Activated naive CD8-positive, alpha-beta T cell treated with anti-CD3 and anti-CD28 coated beads, Interleukin-2, amount 50 U/mL, for 16 hours (primary cell): ENCODE data around the gene GFPT1.
"Not testable (repeated sequence)": the region's sequence is repeated elsewhere in the genome, so short reads cannot be mapped to it uniquely, and the experiment has no call there.

ENCODE experiments used
- DNase-seq: peaks from one replicate; pipeline ENCODE4 v3.0.0-alpha.2; 2020; ENCODE audit warnings: low read depth, low spot score

The GFPT1 gene

GRCh38 chr2:69386789-69387734 is at the start of gene GFPT1:
TSS of gene GFPT1 (minus strand) at chr2:69387227. CDS start at chr2:69387071, 156 bp downstream.
- DNase-seq: peak; percentile 81

- DNase-seq: no peak
Measured at GRCh38 chr2:69436596-69436937, 49.5 kb upstream of the GFPT1 start.

GRCh38 chr2:69434753-69435152 is 47.7 kb upstream of the GFPT1 start:
- DNase-seq: no peak

- no peak for DNase-seq
Measured at GRCh38 chr2:69429491-69430183, 42.6 kb upstream of the GFPT1 start.

- DNase-seq: no peak
Measured at GRCh38 chr2:69428981-69429380, 42.0 kb upstream of the GFPT1 start.

- no peak for DNase-seq
Measured at GRCh38 chr2:69424419-69424818, 37.4 kb upstream of the GFPT1 start.

- no peak for DNase-seq
Measured at GRCh38 chr2:69422198-69422597, 35.2 kb upstream of the GFPT1 start.

- not testable (repeated sequence) for DNase-seq
Measured at GRCh38 chr2:69419111-69419510, 32.1 kb upstream of the GFPT1 start.

GRCh38 chr2:69416147-69416546 is 29.1 kb upstream of the GFPT1 start:
- no peak for DNase-seq

GRCh38 chr2:69411120-69411519 is 24.1 kb upstream of the GFPT1 start:
- DNase-seq: no peak

- no peak for DNase-seq
Measured at GRCh38 chr2:69405306-69405705, 18.3 kb upstream of the GFPT1 start.

GRCh38 chr2:69400121-69400520 is 13.1 kb upstream of the GFPT1 start:
- no peak for DNase-seq

- no peak for DNase-seq
Measured at GRCh38 chr2:69397234-69397633, 10.2 kb upstream of the GFPT1 start.

- no peak for DNase-seq
Measured at GRCh38 chr2:69395866-69396265, 8.8 kb upstream of the GFPT1 start.

- DNase-seq: no peak
Measured at GRCh38 chr2:69393963-69394362, 6.9 kb upstream of the GFPT1 start.

GRCh38 chr2:69390471-69390870 is 3.4 kb upstream of the GFPT1 start:
- DNase-seq: no peak

GRCh38 chr2:69390001-69390400 is 3.0 kb upstream of the GFPT1 start:
- no peak for DNase-seq

- no peak for DNase-seq
Measured at GRCh38 chr2:69389271-69389670, 2.2 kb upstream of the GFPT1 start.

- DNase-seq: no peak
Measured at GRCh38 chr2:69387770-69388481, 899 bp upstream of the GFPT1 start.

GRCh38 chr2:69386360-69386759 is 667 bp downstream of the GFPT1 start:
- no peak for DNase-seq

- DNase-seq: no peak
Measured at GRCh38 chr2:69385443-69386151, 1.4 kb downstream of the GFPT1 start.

GRCh38 chr2:69384618-69385081 is 2.4 kb downstream of the GFPT1 start:
- DNase-seq: no peak
